GM18507 (cell line): ENCODE measurements around the gene BROX.
A peak's percentile ranks its signal among the peaks of the same experiment; 100 is the strongest.
"Not testable (repeated sequence)": the region's sequence is repeated elsewhere in the genome, so short reads cannot be mapped to it uniquely, and the experiment has no call there.

Experiments used
- DNase-seq: peaks from one replicate; pipeline ENCODE4 v3.0.0; 2011; ENCODE audit warnings: low read depth; ENCODE audit not compliant: insufficient read length; ENCODE audit errors: extremely low spot score
- FAIRE-seq: peaks from 2 replicates; lab custom pipeline; 2011; peaks lifted over from hg19 to GRCh38; lab: Jason Lieb, UNC

The BROX gene

GRCh38 chr1:222712253-222713090 lies at the start of gene BROX, which contains the start of gene AIDA:
Gene BROX, plus strand, starts transcription at chr1:222712564. Its CDS starts 3,136 bp downstream, at chr1:222715700.
Gene AIDA, minus strand, starts transcription at chr1:222712491. Its CDS starts 174 bp downstream, at chr1:222712317.
- DNase-seq (peak; percentile 84), FAIRE-seq (no peak)

GRCh38 chr1:222663431-222663934 lies 48.9 kb upstream of the BROX start:
- FAIRE-seq, result no peak
- DNase-seq, result no peak

GRCh38 chr1:222665964-222666363 lies 46.4 kb upstream of the BROX start:
- DNase-seq, result no peak
- FAIRE-seq, result no peak

- FAIRE-seq, result not testable (repeated sequence)
Observed at GRCh38 chr1:222668184-222668583, 44.2 kb upstream of the BROX start.

GRCh38 chr1:222669107-222669506 lies 43.3 kb upstream of the BROX start:
- DNase-seq, FAIRE-seq: not testable (repeated sequence)

More at GRCh38 chr1:222668184-222668583, 44.2 kb upstream of the BROX start:
- not testable (repeated sequence) for DNase-seq

- FAIRE-seq (no peak), DNase-seq (no peak)
Observed at GRCh38 chr1:222670110-222670509, 42.3 kb upstream of the BROX start.

- DNase-seq (no peak), FAIRE-seq (no peak)
Observed at GRCh38 chr1:222680080-222680479, 32.3 kb upstream of the BROX start.

GRCh38 chr1:222691016-222691415 lies 21.3 kb upstream of the BROX start:
- no peak for DNase-seq
- no peak for FAIRE-seq

GRCh38 chr1:222694927-222695326 lies 17.4 kb upstream of the BROX start:
- DNase-seq (no peak), FAIRE-seq (no peak)

- no peak for DNase-seq
- FAIRE-seq, result no peak
Observed at GRCh38 chr1:222696741-222697140, 15.6 kb upstream of the BROX start.

GRCh38 chr1:222697203-222697602 lies 15.2 kb upstream of the BROX start:
- DNase-seq (no peak), FAIRE-seq (no peak)

- FAIRE-seq (no peak), DNase-seq (no peak)
Observed at GRCh38 chr1:222697826-222698225, 14.5 kb upstream of the BROX start.

- FAIRE-seq (no peak), DNase-seq (no peak)
Observed at GRCh38 chr1:222702210-222702609, 10.2 kb upstream of the BROX start.

GRCh38 chr1:222704260-222704659 lies 8.1 kb upstream of the BROX start:
- DNase-seq (no peak), FAIRE-seq (no peak)

GRCh38 chr1:222706815-222707214 lies 5.5 kb upstream of the BROX start:
- DNase-seq (no peak), FAIRE-seq (no peak)

GRCh38 chr1:222709700-222710153 lies 2.6 kb upstream of the BROX start:
- FAIRE-seq (no peak), DNase-seq (no peak)

GRCh38 chr1:222711319-222712252 lies 778 bp upstream of the BROX start:
- FAIRE-seq (peak; percentile 67), DNase-seq (peak; percentile 30)

GRCh38 chr1:222713091-222713961 lies 962 bp downstream of the BROX start:
- DNase-seq, result peak; percentile 75
- peak; percentile 95 for FAIRE-seq

- DNase-seq (no peak), FAIRE-seq (no peak)
Observed at GRCh38 chr1:222716393-222716792, 4.0 kb downstream of the BROX start.
